ENCODE measurements around the gene FOXP2.

- TF ChIP-seq CTCF (IDR thresholded peaks at IDR 0.05; ENCODE audit: low read depth, low read length, missing input control): no peak
- no peak for TF ChIP-seq TAF1 (conservative IDR thresholded peaks at IDR 0.05)
- TF ChIP-seq FOXA2 (IDR thresholded peaks at IDR 0.05): no peak
- TF ChIP-seq, protein P1, sequence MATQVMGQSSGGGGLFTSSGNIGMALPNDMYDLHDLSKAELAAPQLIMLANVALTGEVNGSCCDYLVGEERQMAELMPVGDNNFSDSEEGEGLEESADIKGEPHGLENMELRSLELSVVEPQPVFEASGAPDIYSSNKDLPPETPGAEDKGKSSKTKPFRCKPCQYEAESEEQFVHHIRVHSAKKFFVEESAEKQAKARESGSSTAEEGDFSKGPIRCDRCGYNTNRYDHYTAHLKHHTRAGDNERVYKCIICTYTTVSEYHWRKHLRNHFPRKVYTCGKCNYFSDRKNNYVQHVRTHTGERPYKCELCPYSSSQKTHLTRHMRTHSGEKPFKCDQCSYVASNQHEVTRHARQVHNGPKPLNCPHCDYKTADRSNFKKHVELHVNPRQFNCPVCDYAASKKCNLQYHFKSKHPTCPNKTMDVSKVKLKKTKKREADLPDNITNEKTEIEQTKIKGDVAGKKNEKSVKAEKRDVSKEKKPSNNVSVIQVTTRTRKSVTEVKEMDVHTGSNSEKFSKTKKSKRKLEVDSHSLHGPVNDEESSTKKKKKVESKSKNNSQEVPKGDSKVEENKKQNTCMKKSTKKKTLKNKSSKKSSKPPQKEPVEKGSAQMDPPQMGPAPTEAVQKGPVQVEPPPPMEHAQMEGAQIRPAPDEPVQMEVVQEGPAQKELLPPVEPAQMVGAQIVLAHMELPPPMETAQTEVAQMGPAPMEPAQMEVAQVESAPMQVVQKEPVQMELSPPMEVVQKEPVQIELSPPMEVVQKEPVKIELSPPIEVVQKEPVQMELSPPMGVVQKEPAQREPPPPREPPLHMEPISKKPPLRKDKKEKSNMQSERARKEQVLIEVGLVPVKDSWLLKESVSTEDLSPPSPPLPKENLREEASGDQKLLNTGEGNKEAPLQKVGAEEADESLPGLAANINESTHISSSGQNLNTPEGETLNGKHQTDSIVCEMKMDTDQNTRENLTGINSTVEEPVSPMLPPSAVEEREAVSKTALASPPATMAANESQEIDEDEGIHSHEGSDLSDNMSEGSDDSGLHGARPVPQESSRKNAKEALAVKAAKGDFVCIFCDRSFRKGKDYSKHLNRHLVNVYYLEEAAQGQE (IDR thresholded peaks at IDR 0.05): no peak
- no peak for TF ChIP-seq RAD21 (IDR thresholded peaks at IDR 0.05)
- no peak for TF ChIP-seq YY1 (IDR thresholded peaks at IDR 0.05)
- TF ChIP-seq FOXA1 (IDR thresholded peaks at IDR 0.05): no peak
- TF ChIP-seq JUND (IDR thresholded peaks at IDR 0.05): no peak
- TF ChIP-seq, protein P2, sequence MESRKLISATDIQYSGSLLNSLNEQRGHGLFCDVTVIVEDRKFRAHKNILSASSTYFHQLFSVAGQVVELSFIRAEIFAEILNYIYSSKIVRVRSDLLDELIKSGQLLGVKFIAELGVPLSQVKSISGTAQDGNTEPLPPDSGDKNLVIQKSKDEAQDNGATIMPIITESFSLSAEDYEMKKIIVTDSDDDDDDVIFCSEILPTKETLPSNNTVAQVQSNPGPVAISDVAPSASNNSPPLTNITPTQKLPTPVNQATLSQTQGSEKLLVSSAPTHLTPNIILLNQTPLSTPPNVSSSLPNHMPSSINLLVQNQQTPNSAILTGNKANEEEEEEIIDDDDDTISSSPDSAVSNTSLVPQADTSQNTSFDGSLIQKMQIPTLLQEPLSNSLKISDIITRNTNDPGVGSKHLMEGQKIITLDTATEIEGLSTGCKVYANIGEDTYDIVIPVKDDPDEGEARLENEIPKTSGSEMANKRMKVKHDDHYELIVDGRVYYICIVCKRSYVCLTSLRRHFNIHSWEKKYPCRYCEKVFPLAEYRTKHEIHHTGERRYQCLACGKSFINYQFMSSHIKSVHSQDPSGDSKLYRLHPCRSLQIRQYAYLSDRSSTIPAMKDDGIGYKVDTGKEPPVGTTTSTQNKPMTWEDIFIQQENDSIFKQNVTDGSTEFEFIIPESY (IDR thresholded peaks at IDR 0.05): no peak
Measured at GRCh38 chr7:114508086-114508485, 93.5 kb downstream of the FOXP2 start.
